Upper lobe of left lung (tissue), 4 donors: ENCODE data around the gene FOXL3.

Experiments
- EP300 ChIP-seq, 4 donors: sonication (generic); formaldehyde crosslinking; IDR thresholded peaks; one replicate each; pipeline ENCODE4 v1.5.1; 2017; ENCODE audit warnings: antibody characterized with exemption in 4 of 4, control low read depth in 2 of 4
- TF ChIP-seq, protein P1 (sequence below), 6 experiments: fragments of 450-650 bp in 4 of 6; fragments of 200-600 bp in 2 of 6; sonication (generic) in 2 of 6; IDR thresholded peaks; one replicate each; pipeline ENCODE4 v1.5.1; 2016 to 2019; ENCODE audit warnings: antibody characterized with exemption in 6 of 6

DNA sequence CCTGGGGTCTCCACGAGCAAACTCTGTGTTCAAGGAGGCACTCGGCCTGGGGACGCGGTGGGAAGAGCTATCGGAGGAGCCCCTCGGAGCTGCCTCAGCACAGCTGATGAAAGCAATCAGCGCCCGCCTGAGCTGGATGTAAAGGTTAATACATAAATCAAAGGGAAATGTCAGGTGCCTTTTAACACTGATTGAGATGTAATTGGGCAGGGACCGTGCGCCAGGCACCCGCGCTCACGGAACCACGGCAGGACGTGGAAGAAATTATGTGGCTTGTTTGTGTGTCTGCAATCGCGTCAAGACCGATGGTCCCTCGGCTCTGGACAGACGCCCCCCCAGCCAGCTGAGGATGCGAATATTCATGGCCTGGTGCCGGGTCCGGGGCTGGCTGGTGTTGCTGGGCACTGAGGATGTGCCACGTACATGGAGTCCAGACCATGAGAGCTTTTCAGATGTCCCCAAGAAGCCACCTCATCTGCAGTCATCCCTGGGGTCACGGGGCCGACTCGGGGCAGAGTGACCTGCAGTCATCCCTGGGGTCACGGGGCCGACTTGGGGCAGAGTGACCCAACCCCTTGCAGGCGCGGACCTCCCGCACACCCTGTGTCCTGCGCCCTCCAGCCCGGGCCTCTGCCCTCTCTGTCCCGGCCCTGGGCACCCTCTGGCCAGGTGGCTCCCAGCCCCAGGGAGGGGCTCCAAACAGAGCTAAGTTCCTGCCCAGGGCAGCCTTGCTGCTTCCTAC, 15.6 kb downstream of the FOXL3 start:
- TF ChIP-seq, protein P1, sequence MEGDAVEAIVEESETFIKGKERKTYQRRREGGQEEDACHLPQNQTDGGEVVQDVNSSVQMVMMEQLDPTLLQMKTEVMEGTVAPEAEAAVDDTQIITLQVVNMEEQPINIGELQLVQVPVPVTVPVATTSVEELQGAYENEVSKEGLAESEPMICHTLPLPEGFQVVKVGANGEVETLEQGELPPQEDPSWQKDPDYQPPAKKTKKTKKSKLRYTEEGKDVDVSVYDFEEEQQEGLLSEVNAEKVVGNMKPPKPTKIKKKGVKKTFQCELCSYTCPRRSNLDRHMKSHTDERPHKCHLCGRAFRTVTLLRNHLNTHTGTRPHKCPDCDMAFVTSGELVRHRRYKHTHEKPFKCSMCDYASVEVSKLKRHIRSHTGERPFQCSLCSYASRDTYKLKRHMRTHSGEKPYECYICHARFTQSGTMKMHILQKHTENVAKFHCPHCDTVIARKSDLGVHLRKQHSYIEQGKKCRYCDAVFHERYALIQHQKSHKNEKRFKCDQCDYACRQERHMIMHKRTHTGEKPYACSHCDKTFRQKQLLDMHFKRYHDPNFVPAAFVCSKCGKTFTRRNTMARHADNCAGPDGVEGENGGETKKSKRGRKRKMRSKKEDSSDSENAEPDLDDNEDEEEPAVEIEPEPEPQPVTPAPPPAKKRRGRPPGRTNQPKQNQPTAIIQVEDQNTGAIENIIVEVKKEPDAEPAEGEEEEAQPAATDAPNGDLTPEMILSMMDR (IDR thresholded peaks at IDR 0.05): no peak
- TF ChIP-seq EP300 (IDR thresholded peaks at IDR 0.05): no peak
